22Rv1 (cell line): Measurements from ENCODE around the gene MESP1.

ENCODE experiments used
- H3K27ac ChIP-seq: fragments of 450-650 bp; 2 replicates; pipeline ENCODE4 v1.5.1; 2017
- ZFX ChIP-seq: fragments of 450-650 bp; IDR thresholded peaks from 2 replicates; pipeline ENCODE4 v1.6.1; 2017; ENCODE audit warnings: antibody characterized with exemption, borderline replicate concordance
- TF ChIP-seq, protein P1 (sequence below): fragments of 450-650 bp; IDR thresholded peaks from 2 replicates; pipeline ENCODE4 v1.5.1; 2017; ENCODE audit warnings: mild to moderate bottlenecking

The MESP1 gene

DNA sequence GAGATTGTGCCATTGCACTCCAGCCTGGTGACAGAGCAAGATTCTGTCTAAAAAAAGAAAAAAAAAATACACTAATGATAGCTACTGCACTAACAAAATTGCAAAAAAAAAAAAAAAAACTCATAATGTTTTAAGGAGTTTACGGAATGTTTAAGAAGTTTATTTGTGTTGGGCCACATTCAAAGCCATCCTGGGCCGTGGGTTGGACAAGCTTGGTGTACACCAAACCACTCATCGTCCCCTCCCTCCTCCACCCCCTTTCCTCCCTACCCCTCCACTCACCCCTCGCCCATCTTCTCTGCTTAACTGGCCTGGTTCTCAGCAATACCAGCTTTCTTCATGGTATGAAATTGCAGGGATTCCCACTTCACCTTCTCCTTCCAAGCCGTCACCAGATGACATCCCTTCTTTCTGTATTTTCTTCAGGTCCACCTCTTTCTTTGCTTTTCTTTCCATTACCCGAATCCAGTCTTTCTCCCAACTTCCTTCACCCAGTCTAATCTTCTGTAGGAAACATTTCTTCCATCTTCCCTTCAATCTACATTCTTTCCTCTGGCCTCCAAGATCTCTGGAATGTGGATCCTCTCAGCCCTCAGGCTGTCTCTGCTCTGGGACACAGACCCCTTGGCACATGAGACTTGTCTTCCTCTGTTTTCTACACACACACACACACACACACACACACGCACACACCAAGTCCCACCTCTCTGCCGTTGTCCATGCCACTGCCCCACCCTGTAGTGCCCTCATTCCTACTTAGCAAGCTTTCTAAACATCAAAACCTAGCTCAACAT is 3.5 kb upstream of the MESP1 start:
- H3K27ac ChIP-seq = peak overlapping the region; percentile 90
- TF ChIP-seq, protein P1, sequence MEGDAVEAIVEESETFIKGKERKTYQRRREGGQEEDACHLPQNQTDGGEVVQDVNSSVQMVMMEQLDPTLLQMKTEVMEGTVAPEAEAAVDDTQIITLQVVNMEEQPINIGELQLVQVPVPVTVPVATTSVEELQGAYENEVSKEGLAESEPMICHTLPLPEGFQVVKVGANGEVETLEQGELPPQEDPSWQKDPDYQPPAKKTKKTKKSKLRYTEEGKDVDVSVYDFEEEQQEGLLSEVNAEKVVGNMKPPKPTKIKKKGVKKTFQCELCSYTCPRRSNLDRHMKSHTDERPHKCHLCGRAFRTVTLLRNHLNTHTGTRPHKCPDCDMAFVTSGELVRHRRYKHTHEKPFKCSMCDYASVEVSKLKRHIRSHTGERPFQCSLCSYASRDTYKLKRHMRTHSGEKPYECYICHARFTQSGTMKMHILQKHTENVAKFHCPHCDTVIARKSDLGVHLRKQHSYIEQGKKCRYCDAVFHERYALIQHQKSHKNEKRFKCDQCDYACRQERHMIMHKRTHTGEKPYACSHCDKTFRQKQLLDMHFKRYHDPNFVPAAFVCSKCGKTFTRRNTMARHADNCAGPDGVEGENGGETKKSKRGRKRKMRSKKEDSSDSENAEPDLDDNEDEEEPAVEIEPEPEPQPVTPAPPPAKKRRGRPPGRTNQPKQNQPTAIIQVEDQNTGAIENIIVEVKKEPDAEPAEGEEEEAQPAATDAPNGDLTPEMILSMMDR = no peak
- TF ChIP-seq ZFX = no peak

DNA sequence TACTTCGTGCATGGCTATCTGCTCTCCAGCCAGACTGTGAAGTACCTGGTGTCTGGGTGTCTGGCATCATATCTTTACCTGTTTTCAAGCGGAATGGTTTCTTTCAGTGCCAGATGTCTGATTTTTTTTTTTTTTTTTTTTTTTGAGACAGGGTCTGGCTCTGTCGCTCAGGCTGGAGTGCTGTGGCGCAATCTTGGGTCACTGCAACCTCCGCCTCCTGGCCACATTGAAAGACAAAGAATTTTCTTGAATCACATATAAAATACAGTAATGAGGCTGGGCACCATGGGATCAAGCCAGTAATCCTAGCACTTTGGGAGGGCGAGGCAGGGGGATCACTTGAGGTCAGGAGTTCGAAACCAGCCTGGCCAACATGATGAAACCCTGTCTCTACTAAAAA is 2.8 kb upstream of the MESP1 start:
- peak overlapping the region; percentile 90 for H3K27ac ChIP-seq
- TF ChIP-seq ZFX = no peak
- TF ChIP-seq, protein P1 = no peak

DNA sequence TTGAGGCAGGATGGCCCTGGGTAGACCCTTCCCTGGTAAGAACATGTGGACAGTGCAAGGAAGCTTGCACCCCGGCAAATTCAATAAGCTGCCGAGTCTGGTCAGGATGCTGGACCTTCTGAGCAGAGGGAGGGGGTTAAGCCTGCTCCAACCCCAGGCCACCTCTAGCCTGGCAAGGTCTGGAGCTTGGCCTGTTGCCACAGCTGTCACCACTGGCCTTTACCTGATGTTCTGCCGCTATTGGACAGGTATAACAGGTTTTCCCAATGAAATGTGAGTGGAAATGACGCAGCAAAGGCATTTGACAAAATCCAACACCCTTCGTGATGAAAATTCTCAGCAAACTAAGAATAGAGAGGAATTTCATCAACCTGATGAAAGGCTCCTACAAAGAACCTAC is 699 bp upstream of the MESP1 start:
- TF ChIP-seq ZFX = no peak
- TF ChIP-seq, protein P1 = no peak
- peak overlapping the region; percentile 90 for H3K27ac ChIP-seq

DNA sequence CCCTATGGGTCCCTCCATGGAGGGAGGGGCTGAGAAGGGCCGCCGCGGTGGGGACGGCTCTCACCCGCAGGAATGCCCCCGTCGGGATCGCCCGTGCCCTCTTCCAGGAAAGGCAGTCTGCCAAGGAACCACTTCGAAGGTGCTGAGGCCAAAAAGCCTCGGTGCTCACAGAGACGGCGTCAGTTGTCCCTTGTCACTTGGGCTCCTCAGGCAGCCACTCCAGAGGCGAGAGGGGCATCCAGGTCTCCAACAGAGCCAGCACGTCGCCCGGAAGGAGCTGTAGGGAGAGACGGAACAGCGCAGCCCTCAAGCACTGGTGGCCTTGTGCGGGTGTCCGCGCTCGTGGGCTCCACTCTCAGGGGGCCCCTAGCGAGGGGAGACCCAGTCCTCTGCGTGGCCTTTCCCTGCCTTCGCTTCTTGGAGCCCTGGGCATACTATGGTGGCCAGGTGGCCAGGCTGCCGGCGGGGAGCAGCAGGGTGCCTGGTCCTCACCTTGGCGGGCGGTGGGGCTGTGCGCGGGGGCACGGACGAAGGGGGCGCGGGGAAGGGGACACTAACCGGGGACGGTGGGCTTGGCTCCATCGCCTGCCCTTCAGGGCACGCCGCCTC is 994 bp downstream of the MESP1 start:
- TF ChIP-seq ZFX = no peak
- TF ChIP-seq, protein P1 = no peak
- peak overlapping the region; percentile 90 for H3K27ac ChIP-seq

DNA sequence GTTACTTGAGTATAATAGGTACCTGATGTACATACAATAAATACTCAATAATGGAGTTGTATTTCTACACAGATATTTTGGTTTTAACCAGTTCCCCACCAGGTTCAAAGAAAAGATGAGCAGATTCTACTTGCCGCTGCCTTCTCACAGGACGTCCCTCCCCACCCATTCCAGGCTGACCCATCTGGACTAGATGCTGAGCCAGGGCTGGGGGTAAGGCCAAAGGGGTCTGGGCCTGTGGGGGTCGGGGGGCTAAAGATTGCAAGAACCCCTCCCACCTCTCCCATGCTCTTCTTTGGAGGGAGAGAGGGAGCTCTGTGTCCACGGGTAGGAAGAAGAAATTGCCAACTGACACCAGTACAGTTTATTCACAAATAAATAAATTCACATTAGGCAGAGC is 1.5 kb downstream of the MESP1 start:
- H3K27ac ChIP-seq = peak overlapping the region; percentile 90; the same call in 1 of the 2 replicates

DNA sequence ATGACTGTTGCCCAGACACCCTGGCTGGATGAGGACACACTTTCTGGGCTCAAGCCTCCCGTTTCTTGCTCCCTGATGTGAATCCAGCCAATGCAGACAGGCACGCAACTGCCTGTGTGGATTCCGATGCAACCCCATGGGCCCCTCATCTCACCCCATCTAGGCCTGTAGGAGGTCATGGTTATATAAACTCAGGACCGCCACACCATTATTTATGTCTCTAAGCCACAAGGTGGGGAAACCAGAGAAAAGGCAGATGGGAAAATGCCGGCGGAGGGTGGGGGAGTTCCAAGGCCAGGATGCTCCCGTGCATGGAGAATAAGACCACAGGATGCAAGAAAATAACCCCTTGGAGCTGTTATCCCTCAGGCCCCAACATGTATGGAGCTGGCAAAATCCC is 2.0 kb downstream of the MESP1 start:
- peak overlapping the region; percentile 42; the same call in 1 of the 2 replicates for H3K27ac ChIP-seq
- TF ChIP-seq, protein P1 = no peak
- TF ChIP-seq ZFX = no peak

More for the DNA sequence above, 1.5 kb downstream of the MESP1 start:
- TF ChIP-seq, protein P1 = no peak
- TF ChIP-seq ZFX = no peak
